Mucosa of rectum (tissue), 2 donors: ENCODE measurements around the gene PDYN.

ENCODE experiments used
- H3K27ac ChIP-seq, 2 donors: one replicate each; pipeline ENCODE4 v1.7.0; 2013; ENCODE audit warnings: inconsistent platforms in 2 of 2, low read depth in 2 of 2, low read length in 2 of 2
- H3K27me3 ChIP-seq, 2 donors: one replicate each; pipeline ENCODE4 v1.7.0; 2013; ENCODE audit warnings: low read length in 2 of 2; ENCODE audit not compliant: control insufficient read depth in 2 of 2, insufficient read depth in 2 of 2
- H3K36me3 ChIP-seq, 2 donors: one replicate each; pipeline ENCODE4 v1.7.0; 2013; ENCODE audit warnings: low read length in 2 of 2; ENCODE audit not compliant: control insufficient read depth in 2 of 2, insufficient read depth in 2 of 2
- H3K4me1 ChIP-seq, 2 donors: one replicate each; pipeline ENCODE4 v1.7.0; 2013; ENCODE audit warnings: low read length in 2 of 2, mild to moderate bottlenecking in 1 of 2; ENCODE audit not compliant: control insufficient read depth in 2 of 2, insufficient read depth in 2 of 2
- H3K4me3 ChIP-seq, 2 donors: one replicate each; pipeline ENCODE4 v1.7.0; 2013; ENCODE audit warnings: low read length in 2 of 2
- H3K9ac ChIP-seq, 2 donors: one replicate each; pipeline ENCODE4 v1.7.0; 2013; ENCODE audit warnings: low read length in 2 of 2, low read depth in 1 of 2, mild to moderate bottlenecking in 1 of 2
- H3K9me3 ChIP-seq, 2 donors: one replicate each; pipeline ENCODE4 v1.7.0; 2013; ENCODE audit warnings: low read length in 2 of 2; ENCODE audit not compliant: control insufficient read depth in 2 of 2
- donor health status: healthy.
- donor health status: Normal muscosa, but diverticular disease.

PDYN gene

DNA sequence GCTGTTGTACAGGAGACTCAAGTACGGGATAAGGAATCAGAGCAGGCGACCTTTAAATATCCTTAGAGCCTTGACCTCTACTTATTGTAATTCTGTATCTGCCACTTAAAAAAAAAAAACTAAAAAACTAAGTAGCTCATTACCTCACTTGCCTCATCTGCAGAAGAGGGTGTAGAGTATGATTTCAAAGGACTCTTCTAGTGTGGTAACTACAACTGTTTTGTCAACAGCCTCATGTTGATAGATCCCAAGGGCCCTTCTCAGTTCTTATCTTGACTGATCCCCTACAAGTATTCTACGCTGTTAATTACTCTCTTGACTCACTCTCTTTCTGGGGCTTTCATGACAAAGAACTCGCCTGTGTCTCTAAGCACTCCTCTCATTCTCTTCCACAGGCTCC is 16.7 kb upstream of the PDYN start:
- no peak overlapping the region for H3K4me3 ChIP-seq
- H3K36me3 ChIP-seq: no peaks in the 10 kb centered on the region
- H3K27me3 ChIP-seq: peaks cover 3 to 11% of the 10 kb centered on the region in 2 donors
- no peaks in the 10 kb centered on the region for H3K9me3 ChIP-seq
- H3K9ac ChIP-seq: no peak overlapping the region
- no peaks in the 10 kb centered on the region for H3K4me1 ChIP-seq
- H3K27ac ChIP-seq: no peak overlapping the region

DNA sequence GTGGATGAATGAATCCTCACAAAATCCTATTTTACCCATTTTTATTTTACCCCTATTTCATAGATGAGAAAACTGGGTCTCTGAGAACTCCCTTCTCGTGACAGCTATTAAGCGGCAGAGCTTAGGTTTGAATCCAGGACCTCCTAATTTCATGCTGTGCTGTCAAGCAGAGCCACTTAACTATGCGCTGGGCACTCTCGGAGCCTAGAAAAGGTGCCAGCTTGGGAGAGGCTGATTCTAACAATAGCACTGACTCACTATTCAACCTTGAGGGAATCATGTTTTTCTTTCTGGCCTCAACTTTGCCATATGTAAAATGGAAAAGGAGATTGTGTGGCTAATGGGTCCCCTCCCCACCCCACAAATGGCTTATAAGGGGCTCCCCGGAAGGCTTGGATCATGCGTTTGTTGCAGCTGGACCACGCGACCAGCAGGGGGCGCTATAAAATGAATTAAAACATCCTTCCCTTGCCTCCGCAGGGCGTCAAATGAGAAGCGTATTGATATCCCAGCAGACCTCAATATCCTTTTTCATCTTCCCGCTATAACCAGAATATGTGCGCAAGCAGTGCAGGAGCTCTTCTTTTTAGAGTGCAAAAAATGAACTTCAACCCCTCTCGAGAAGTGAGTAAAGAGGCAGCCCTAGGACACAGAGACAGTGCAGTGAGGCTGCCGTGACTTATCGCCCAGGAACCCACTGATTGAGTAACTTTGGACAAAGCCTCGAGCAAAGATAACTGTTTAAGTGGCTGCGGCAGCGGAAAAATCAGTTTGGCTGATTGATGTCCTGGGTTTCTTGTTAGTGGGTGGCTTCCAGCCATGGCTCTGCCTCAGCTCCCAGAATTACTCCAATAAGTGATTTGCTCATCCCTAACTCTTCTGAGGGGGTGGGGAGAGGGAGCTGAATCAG is 12.8 kb upstream of the PDYN start:
- no peaks in the 10 kb centered on the region for H3K9me3 ChIP-seq
- H3K27me3 ChIP-seq: peaks cover 5 to 11% of the 10 kb centered on the region in 2 donors
- no peak overlapping the region for H3K9ac ChIP-seq
- no peaks in the 10 kb centered on the region for H3K4me1 ChIP-seq
- no peak overlapping the region for H3K4me3 ChIP-seq
- H3K27ac ChIP-seq: no peak overlapping the region
- no peaks in the 10 kb centered on the region for H3K36me3 ChIP-seq

DNA sequence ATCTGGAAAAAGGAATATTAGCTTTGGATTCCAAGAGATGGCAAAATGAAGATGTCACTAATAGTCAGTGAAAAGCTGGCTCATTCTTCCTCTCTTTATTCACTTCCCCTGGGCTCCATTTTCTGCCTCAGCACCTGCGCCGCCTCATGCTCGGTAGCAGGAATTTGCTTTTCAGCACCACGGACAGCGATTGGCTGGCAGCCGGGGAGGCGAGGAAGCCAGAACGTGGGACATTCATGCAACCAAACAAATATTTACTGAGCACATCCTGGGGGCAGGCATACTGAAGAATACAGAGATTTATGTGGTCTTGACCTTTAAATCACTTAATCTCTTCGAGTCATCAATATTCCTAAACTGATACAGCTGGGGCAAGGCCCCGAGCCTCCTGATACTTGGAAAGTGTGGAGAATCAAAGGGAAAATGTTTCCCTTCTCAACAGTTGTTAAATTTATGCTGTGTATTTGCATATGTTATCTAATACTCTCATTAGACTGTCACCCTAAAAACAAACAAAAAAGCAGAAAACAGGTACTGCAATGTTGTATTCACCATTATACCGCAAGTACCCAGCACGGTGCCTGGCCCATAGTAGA is 12.1 kb upstream of the PDYN start:
- no peaks in the 10 kb centered on the region for H3K4me1 ChIP-seq
- no peak overlapping the region for H3K27ac ChIP-seq
- H3K4me3 ChIP-seq: no peak overlapping the region
- no peak overlapping the region for H3K9ac ChIP-seq
- H3K36me3 ChIP-seq: no peaks in the 10 kb centered on the region
- H3K9me3 ChIP-seq: no peaks in the 10 kb centered on the region
- peaks cover 5 to 10% of the 10 kb centered on the region in 2 donors for H3K27me3 ChIP-seq

DNA sequence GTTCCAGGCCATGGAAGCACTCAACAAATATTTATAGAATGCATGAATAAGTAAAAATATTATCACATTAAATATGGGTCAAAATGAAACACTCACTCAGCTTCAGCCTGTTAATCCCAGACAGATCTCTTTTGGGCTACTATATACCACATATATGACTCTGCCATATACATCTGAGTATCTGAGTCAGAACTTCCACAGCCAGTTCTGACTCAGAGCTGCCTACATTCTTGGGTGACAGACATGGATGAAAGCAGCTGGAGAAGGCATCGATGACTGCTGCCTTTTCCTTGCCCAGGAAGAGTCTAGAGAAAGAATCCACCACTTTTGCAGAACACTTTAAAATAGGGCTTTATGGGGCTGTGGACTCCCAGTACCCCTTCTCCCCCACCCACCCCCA is 11.5 kb upstream of the PDYN start:
- no peaks in the 10 kb centered on the region for H3K9me3 ChIP-seq
- peaks cover 5% of the 10 kb centered on the region in 2 donors for H3K27me3 ChIP-seq
- H3K4me1 ChIP-seq: no peaks in the 10 kb centered on the region
- H3K9ac ChIP-seq: no peak overlapping the region
- no peaks in the 10 kb centered on the region for H3K36me3 ChIP-seq
- H3K27ac ChIP-seq: no peak overlapping the region
- no peak overlapping the region for H3K4me3 ChIP-seq

DNA sequence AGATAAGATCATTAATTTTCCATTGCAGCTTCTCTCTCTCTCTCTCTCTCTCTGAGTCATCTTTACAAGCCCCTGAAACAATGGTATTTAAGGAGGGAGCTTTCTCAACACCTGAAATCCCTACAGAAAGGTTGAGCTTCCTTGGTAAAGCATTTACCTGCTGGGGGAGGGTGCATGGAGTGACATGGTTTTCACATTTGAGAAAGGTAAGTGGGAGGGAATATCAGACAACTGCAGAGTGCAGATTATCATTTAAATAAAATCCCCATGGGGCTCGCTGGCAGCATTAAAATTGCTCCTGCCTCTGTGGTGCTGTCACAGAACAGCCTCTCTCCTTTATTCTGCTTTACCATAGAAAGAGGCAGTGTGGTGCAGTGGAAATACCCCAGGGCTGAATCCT is 10.3 kb upstream of the PDYN start:
- H3K36me3 ChIP-seq: no peaks in the 10 kb centered on the region
- no peaks in the 10 kb centered on the region for H3K9me3 ChIP-seq
- no peak overlapping the region for H3K9ac ChIP-seq
- H3K4me3 ChIP-seq: no peak overlapping the region
- no peak overlapping the region for H3K27ac ChIP-seq
- H3K27me3 ChIP-seq: peaks cover 2% of the 10 kb centered on the region in 2 donors
- H3K4me1 ChIP-seq: no peaks in the 10 kb centered on the region

DNA sequence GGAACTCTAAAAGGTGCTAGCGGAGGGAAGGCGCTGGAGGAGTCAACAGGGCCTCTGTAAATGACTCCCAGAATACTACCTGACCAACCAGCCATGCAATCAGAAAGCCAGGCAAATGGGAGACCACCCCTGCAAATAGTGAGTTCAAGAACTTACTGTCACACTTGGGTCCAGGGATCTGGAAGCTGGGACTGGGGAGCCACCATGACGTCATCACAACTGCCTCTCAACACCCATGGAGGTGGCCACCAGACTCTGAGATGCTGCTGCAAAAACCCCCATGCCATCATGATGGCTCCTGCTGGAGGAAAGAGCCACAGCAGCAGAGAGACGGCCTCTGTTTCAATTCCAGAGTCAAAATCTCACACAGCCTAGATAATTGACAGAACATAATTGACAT is 8.5 kb upstream of the PDYN start:
- H3K9ac ChIP-seq: no peak overlapping the region
- no peak overlapping the region for H3K27ac ChIP-seq
- H3K9me3 ChIP-seq: no peaks in the 10 kb centered on the region
- H3K27me3 ChIP-seq: peaks cover 6 to 7% of the 10 kb centered on the region in 2 donors
- no peak overlapping the region for H3K4me3 ChIP-seq
- no peaks in the 10 kb centered on the region for H3K4me1 ChIP-seq
- no peaks in the 10 kb centered on the region for H3K36me3 ChIP-seq

DNA sequence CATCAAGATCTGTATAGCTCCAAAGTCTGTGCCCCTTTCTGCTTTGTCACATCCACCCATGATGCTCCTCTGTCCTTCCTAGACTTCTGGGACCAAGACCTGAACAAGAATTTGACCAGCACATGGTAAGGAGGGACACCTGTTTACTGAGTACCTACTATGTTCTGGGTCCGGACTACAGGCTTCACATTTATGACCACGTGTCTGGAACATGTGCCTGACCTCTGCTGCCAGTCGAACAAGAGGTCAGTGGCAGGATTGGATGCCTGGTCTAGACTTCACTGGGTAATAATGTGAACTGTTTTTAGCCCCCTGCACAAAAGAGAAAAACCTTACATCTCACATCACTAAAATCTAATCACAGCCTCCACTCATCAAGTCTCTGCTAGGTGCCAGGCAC is 7.3 kb upstream of the PDYN start:
- Histone ChIP-seq H3K36me3 (no peaks in the 10 kb centered on the region), H3K4me1 (no peaks in the 10 kb centered on the region), H3K4me3 (no peak overlapping the region), H3K9me3 (no peaks in the 10 kb centered on the region), H3K9ac (no peak overlapping the region), H3K27me3 (peaks cover 6 to 7% of the 10 kb centered on the region in 2 donors), H3K27ac (no peak overlapping the region)

DNA sequence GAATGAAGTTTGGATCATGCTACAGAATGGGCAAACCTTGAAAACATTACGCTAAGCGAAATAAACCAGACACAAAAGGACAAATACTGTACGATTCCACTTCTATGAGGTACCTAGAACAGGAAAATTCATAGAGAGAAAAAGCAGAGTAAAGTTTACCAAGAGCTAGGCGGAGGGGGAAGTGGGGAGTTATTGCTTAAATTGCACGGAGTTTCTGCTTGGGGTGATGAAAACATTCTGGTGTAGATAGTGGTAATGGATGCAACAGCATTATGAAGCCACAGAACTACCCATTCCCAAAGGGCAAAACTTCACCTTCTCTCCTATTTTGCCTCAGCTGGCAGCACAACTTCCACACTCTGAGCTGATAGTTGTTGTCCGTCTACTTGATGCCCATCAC is 6.4 kb upstream of the PDYN start:
- H3K4me1 ChIP-seq: no peaks in the 10 kb centered on the region
- H3K9ac ChIP-seq: no peak overlapping the region
- H3K9me3 ChIP-seq: no peaks in the 10 kb centered on the region
- H3K27me3 ChIP-seq: peaks cover 6 to 7% of the 10 kb centered on the region in 2 donors
- H3K27ac ChIP-seq: no peak overlapping the region
- no peak overlapping the region for H3K4me3 ChIP-seq
- H3K36me3 ChIP-seq: no peaks in the 10 kb centered on the region

DNA sequence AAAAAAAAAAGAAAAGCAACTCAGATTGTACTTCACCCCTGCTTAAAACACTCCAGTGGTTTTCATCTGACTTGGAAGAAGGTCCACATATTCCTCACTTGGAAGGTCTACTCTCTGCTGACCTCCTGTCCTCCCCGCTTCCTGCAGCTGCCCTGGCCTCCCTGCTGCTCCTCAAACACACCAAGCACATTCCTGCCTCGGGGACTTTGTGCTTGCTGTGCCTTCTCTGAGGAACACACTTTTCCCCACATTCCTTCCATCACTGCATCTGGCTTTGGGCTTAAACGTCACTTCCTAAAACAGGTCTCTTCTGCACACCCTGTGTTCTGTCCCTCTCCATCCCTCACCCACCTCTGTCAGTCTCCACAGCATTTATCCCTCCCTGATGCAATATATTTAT is 4.9 kb upstream of the PDYN start:
- Histone ChIP-seq H3K27me3 (peaks cover 11% of the 10 kb centered on the region in 2 donors), H3K4me1 (no peaks in the 10 kb centered on the region), H3K9me3 (no peaks in the 10 kb centered on the region), H3K4me3 (no peak overlapping the region), H3K27ac (no peak overlapping the region), H3K9ac (no peak overlapping the region), H3K36me3 (no peaks in the 10 kb centered on the region)

DNA sequence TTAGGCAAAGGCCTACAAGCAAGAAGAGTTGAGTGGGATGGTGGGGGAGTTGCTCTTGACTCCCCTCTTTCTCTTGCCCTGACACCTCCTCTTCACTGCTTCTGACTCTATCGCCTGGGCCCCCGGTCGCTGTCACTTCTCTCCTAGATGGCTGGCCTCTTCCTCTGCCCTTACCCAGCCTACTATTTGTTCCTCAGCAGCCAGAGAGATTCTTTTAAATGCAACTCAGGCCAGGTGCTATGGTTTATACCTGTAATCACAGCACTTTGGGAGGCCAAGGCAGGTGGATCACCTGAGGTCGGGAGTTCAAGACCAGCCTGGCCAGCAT is 4.3 kb upstream of the PDYN start:
- Histone ChIP-seq H3K4me3 (no peak overlapping the region), H3K27me3 (peaks cover 12 to 16% of the 10 kb centered on the region in 2 donors), H3K9ac (no peak overlapping the region), H3K36me3 (no peaks in the 10 kb centered on the region), H3K9me3 (no peaks in the 10 kb centered on the region), H3K27ac (no peak overlapping the region), H3K4me1 (no peaks in the 10 kb centered on the region)
